Stimulated activated CD4-positive, alpha-beta T cell treated with anti-CD3 and anti-CD28 coated beads, Interleukin-4, amount 100 ng/mL, for 1 hour (primary cell): ENCODE data around the gene ETS1.

Experiments
- DNase-seq: peaks from one replicate; pipeline ENCODE4 v3.0.0-alpha.2; 2020

ETS1 gene

DNA sequence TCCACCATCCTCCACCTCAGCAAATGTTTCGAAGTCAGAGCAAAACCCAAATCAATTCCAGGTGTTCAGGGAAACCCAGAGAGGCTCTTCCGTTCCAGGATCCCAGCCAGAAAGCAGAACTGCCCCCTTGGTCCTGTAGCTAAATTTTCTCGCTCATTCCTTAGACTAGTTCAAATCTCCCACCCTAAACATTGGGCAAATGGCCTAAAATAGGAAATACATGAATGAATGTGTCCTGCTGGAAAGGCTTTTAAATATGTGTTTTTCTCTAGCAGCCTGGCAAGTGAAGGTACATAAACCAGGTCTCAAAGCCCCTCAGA is 89.6 kb downstream of the ETS1 start:
- DNase-seq = no peak

DNA sequence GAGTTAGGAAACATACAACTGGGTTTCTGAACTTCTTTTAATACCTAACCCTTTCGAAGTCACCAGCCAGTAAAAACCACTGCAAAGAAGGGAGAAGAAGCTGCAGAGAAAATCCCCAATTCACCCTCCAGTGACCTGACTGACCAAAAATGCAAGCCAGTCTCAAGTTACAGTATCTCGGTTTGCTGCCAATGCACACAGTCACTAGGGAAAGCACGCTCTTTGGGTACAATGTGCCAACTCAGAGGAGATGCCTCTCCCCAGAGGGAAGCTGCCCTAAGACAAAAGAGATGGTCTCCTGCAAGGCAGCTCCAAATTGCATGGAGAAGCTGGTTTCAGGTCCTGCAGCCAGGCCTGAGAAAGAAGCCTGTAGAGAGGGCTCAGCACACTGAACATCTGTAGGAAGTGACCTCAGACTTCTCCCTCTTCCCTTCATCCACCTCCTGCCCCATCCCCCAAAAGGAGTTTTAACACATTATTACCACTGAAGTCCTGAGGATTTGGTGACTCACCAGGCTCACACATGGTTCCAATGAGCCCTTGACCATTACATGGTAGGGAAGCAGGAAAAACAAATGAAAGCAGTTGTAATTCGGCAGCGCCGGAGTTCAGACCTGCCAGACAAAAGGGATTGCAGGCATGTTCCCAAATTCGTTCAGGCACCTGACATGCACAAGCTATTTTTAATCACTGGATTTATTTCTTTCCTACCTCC is 90.1 kb downstream of the ETS1 start:
- DNase-seq = no peak

- no peak for DNase-seq
Observed at GRCh38 chr11:128496692-128497060, 90.7 kb downstream of the ETS1 start.

- no peak for DNase-seq
Observed at GRCh38 chr11:128496249-128496648, 91.1 kb downstream of the ETS1 start.

- no peak for DNase-seq
Observed at GRCh38 chr11:128494418-128495332, 92.7 kb downstream of the ETS1 start.

DNA sequence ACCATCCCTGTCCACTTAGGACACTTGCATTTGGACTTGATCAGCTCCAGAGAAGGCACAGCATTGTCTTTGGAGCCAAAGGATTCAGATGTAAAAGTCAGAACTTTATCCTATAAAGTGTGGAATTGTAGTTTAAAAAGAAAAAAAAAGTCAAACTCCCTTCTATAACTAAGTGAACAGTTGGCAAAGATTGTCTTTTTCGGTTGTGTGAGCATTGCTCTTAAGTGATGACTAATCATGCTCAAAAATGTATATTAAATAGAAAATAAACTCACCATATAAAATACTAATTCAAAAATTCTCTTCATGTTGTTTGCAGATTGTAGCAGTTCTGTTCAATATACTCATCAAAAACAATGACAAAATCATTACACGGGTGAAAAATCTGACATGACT is 93.8 kb downstream of the ETS1 start:
- no peak for DNase-seq

DNA sequence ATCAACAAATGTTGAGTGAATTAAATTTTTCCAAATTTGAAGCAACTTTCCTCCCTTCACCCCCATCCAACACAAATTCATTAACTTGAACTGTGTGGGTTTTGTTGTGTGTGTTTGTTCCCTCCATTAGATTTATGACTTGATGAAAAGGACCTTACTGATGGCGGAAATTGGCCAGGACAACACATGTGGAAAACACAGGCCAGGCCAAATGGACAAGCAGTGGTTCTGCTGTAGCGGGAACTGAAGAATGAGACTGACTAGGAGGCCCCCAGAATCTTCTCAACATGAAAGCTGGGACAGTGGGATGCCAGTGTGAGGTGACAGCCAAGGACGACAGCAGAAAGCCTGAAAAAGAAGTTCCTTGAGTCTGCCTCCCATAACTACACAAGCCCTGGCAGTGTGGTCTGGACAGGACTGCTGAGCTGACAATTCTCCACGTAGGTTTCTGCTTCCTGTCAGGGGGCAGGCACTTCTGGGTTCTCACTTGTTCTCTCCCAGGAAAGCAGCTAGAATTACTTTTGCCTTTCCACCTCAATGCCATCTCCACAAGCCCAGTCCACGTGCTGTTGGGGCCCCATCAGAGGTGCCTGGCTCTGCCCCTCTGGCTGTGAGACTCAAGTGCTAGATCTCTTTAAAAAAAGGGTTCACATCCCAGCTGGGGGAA is 94.3 kb downstream of the ETS1 start:
- no peak for DNase-seq

- DNase-seq = no peak
Observed at GRCh38 chr11:128492461-128492860, 94.9 kb downstream of the ETS1 start.

DNA sequence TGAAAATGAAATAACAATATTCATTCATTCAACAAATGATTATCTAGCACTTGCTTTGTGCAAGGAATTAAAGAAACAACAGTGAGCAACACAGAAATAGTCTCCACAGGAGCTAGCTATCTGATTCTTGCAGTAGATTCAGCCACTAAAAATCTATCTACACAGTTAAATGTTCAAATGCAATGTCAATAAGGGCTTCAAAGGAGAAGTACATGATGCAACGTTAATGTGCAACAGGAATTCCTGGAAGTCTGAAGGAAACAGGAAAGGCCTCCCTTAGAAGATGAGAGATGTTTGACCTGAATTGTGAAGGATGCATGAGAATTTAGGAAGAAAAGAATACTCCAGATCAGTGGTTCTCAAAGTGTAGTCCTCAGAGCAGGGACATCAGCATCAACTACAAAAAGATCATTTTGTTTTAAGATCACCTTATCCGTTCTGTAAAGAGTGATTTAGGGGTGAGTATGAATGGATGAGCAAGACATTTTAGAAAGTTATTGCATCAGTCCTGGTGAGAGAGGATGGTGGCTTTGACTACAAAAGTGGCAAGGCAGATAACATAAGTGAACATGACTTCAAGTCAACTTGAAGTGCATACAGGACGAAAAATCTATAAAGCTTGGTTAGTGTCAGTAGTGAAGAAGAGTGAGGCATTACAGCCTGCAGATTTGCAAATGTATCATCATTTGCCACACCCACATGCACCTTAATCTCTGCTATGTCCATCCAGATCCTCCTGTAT is 96.0 kb downstream of the ETS1 start:
- DNase-seq = no peak

- DNase-seq = no peak
Observed at GRCh38 chr11:128490092-128490491, 97.3 kb downstream of the ETS1 start.

GRCh38 chr11:128488471-128488870 is 98.9 kb downstream of the ETS1 start:
- DNase-seq = no peak

DNA sequence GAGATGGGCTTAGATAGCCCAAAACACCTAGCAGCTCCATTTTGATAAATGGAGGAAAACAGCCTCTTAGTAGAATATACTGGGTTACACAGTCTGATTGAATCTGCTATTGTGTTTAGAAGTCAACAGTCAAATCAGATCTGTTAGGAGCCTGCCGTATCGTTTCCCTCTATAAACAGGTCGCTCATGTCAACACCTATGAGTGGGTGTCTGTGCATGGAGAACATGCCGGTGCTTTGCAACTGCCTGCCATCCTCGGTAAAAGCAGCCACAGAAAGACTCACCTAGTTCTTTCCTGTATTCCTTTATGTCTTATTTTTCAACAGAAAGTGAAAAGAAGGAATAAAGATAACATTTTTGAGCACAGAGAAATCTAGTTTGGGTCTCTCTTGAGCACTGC is 99.4 kb downstream of the ETS1 start:
- DNase-seq = no peak

DNA sequence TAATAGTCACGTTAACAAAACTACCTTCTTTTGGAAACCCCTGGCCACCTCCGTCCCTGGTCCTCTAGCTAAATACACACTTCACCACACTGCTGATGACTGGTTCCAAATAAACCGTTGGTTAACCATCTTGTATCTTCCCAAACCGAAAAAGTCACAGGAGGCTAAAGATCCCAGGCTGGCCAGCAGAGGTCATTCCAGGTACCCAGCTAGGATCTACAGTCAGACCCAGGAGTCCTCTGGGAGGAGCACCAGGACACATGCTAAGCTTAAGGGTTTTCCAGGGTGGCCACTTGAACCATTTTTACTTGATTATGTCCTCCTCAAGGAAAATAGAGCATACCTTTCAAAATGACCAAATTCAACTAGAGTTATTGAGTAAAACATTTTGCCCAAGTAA is 103.2 kb downstream of the ETS1 start:
- DNase-seq = no peak

DNA sequence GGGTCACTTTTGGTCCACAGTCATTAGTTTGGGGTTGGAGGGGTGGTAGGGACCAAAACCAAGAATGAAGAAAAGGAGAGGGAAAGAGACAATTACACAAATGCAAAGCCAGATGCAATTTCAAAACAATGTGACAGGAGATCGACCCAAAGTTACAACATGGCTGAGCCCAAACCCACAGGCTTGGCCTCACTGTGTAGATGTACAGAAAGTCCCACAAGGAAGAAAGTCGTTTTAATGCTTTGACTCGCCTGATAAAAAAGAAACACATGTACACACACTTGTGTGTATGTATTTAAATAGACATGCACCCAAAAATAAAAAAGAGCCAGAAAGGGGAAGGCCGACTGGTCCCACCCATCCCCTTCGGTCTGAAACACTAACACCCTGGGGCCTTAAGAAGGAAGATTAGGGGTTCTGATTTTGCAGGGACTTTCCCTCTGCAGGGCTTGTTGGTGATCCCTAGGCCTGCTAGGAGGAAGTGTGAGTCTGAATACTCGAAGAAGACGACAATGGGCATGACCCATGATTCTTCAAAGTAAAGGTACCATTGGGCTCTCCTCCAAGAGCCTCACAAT is 104.1 kb downstream of the ETS1 start:
- no peak for DNase-seq

DNA sequence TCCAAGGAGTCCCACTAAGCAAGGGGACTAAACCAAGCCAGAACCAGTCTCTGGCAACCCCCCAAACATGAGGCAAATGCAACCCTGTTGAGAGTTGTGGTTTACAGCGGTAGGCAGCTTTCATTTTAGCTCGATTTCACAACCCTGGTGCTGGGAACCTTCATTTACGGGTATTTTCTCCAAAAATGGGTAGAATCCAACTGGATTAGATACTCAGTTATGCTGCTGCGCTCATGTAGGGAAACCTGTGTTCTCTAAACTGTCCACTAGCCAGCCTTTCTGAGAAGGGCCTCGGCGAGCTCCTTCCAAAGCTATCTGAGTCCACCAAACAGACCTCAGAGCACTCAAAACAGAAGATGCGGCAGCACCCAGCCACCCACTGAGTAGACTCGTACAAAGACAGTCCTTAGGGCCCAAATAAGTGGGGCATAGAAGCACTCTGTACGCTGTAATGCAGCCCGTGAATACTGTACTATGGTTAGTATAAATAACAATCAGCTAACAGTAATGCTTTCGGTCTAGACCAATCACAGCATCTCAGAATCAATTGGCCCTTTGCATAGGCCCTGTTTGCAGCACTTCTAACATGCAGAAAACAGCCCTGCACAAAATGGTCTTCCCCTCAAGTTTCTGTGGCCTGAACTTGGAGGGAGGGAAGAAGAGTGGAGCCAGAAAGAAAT is 104.7 kb downstream of the ETS1 start:
- no peak for DNase-seq

DNA sequence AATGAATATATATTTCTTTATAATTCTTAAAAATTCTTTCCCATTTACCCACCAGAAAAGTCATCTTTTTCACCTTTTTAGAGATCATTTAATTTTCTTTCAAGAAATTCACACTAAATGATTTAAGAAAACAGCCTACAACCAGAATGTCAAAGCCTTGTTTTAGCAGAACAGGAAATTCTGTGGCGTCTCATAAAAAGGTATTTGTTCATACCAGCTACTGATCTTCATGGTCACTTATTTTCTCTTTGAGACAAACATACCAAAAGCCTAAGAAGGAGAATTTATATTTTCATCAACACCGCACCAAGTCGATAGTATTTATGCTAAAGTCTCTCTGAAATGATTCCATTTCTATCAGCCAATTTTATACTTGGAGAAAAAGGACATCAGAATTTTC is 105.3 kb downstream of the ETS1 start:
- DNase-seq = no peak

GRCh38 chr11:128481135-128481534 is 106.2 kb downstream of the ETS1 start:
- DNase-seq = no peak

DNA sequence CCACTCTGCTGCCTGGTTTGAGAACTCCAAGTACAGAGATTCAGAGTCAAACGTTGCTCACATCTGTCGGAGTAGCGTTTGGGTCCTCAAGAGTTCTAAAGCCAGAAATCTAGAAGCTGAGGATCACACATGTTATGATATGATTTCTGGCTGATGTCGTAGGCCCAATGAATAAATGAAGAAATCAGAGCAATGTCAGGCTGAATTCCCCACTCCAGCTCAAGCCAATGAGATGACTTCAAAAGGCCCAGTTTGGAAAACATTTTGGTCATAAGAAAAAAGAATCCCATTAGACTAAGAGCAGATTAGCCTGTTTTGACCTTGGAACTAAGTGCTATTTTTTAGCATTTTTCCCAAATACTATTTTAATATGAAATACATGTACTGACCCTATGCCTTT is 106.7 kb downstream of the ETS1 start:
- DNase-seq = no peak

GRCh38 chr11:128480066-128480465 is 107.3 kb downstream of the ETS1 start:
- no peak for DNase-seq

GRCh38 chr11:128479144-128479543 is 108.2 kb downstream of the ETS1 start:
- no peak for DNase-seq

DNA sequence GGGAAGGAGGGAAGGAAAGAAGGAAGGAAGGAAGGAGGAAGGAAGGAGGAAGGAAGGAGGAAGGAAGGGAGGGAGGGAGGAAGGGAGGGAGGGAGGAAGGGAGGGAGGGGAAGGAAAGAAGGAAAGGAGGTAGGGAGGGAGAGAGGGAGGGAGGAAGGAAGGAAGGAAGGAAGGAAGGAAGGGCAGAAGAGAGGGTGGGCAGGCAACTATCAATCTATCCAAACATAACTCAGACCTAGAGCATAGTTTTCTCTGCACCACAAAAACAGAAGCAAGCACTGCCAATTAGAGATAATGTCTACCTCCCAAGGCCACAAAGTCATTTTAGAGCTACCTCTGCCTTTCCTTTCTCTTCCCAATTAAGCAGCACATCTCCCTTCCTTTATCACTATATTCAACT is 109.1 kb downstream of the ETS1 start:
- DNase-seq = no peak

DNA sequence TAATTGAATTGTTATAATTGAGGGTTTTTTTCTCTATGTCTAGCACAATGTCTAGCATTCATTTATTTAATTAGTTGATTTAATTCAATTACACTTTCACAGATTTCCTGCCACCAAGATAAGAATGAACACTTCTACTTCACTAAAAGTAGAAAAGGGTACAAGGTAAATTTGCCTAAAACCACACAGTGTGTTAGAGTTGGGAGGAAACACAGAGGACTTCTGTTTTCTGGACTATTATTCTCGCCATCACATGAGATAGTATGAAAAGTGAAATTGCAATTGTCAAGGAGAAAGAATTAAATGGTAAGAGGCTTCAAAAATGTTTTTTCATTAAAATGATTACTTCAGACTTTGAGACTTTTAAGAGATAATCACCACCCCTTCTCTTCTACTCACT is 109.5 kb downstream of the ETS1 start:
- DNase-seq = no peak
